ENCODE data around the gene BEAN1.
"Not testable (repeated sequence)": the region's sequence is repeated elsewhere in the genome, so short reads cannot be mapped to it uniquely, and the experiment has no call there.

Gene BEAN1

GRCh38 chr16:66484453-66485213 is 57.5 kb downstream of the BEAN1 start:
- no peak for DNase-seq (ENCODE audit: low read depth, low spot score)

DNA sequence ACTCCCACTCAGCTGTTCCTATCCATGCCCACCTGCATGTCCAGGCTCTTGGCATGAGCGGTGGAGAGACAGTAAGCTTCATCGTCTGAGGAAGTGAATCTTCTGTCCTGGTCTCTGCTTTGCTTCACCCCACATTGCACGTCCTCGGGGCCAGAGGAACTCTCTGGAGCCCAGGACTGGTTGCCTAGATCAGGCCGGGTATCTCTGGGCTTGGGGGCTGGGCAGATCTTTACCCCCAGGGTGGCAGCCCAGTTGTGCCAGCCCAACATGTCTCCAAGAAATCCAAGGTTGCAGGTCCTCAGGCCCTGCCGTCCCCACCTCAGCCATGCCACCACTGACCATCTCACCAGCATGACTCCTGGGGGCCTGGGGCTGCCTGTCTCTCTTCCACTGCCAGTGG is 58.3 kb downstream of the BEAN1 start:
- DNase-seq (ENCODE audit: low read depth, low spot score) = no peak

GRCh38 chr16:66486199-66486772 is 59.2 kb downstream of the BEAN1 start:
- no peak for DNase-seq (ENCODE audit: low read depth, low spot score)

DNA sequence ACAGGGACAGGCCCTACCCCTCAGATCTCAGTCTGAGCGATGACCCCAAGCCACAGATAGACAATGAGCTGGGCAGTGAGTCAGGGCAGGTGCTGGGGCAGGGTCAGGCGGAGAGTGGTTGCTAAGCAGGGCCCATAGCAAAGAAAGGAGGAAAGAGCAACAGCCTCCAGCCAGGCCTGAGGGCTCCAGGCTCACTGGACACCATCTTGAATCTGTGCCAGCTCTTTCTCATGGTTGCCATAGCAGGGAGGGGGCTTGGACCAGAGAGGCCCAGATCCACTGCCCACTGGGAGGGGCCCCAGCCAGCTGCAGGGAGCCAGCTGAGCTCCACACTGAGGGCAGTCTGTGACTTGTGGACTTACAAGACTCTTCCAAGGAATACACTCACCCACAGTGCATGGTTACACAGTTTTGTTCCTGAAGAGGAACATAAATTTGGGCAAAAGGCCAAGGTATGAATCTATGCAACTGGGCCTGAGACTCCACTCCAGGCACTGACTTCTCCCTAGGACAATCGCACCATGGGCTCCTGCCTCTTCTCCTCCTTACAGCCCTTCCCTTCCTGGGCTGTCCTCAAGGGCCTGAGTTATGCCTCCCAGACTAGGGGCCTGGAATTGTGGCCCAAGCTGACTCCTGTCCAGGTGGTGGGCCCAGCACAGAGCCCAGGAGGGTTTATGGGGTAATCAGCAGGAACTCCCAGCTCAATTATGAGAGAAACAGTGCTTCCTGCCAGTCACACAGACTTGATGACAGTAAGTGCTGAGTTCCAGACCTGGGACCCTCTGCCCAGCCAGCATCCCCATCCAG is 59.9 kb downstream of the BEAN1 start:
- DNase-seq (ENCODE audit: low read depth, low spot score) = no peak

DNA sequence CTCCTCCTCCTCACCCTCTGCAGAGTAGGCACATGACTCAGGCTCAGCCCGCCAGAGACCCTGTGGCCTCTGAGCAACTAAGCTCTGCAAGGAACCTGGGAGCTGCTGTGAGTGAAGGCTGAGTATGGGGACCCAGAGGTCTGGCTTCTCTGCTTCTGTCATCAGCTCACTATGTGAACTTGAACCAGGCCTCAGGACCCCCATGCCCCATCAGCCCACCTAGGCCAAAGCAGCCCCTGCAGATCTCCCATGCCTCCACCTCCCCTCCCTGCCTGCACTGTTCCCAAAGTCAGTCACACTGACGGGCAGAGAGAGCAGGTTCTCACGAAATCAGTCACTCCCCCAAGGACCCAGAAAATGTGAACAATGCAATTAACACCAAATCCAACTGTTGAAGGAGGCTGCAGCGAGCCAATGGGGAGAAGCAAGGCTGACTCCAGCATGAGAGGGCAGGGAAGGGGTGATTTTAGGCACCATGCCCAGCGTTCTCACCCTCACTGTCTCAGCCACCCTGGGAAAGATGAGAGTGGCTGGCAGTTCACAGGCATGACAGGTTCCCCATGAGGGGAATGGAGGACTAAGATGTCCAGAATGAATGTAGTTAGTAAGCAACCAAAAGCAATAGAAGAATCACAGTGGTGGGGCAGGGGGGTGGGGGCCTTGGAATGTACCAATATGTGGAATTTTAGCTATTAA is 60.6 kb downstream of the BEAN1 start:
- no peak for DNase-seq (ENCODE audit: low read depth, low spot score)

GRCh38 chr16:66488505-66488904 is 61.4 kb downstream of the BEAN1 start:
- no peak for DNase-seq (ENCODE audit: low read depth, low spot score)

DNA sequence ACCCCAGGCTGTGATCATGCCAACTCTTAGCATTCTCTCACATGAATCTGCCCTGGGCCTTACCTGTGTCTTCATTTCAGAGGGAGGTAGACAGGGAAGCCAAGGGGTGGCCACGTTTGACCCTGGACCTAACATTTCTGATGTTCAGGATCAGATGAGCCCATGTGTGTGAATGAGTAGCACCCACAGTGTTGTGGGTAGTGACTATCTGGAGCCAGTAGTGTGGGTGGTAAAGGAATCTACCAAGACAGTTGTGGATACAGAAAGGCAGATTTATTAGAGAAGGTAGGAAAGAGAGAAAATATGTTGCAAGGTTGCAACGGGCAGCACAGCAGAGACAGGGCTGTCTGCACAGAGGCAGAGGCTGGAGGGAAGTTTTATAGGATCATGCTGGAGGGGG is 62.3 kb downstream of the BEAN1 start:
- no peak for DNase-seq (ENCODE audit: low read depth, low spot score)

DNA sequence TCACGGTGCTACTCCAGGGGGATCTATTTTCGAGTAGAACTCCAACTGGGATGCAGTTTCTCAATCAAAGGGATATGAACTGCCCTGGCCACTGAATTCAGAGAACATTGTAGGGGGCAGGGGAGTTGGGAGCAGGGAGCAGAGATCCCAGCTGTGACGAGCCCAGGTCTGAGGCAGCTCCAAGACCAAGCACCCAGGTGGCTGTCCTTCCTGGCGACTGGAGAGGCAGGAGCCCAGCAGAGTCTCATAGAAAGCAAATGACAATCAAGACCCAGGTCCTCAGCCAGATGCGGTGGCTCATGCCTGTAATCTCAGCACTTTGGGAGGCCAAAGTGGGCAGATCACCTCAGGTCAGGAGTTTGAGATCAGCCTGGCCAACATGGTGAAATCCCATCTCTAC is 62.7 kb downstream of the BEAN1 start:
- DNase-seq (ENCODE audit: low read depth, low spot score) = no peak

DNA sequence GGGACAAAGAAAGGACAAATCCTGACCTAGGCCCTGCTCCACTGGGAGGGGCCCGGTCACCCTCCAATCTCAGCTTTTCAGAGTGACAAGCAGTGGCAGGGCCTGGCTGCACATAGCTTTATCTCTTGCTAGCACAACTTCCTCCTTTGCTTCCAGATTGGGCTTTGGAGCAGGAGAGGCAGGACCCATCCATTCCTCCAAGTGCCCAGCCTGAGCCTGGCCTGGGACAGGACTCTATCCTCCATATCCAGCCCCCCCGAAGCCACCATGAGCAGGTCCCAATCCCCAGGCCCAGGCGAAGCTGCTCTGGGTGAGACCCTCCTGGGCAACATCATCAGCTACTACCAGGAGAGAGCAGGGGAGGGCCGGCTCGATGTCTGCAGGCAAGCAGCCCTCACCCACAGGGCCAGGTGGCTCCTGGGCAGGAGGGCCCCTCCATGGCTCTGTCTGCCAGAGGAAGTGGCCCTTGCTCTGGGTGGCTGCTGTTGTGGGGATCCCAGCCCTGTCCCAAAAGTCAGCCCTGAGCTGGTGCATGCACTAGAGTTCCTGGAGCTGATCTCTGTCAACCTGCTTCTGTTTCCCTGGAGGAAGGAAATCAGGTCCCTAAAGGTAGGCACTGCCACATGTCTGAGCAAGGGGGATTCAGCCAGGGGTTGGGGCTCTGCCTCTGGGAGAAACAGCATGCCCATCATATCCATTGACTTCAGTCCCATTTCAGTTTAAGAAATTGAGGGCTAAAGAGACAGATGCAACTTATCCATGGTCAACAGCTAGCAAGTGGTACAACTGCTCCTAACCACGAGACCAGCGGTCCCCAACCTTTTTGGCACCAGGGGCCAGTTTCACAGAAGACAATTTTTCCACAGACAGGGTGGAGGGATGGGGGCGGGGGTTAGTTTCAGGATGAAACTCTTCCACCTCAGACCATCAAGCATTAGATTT is 64.0 kb downstream of the BEAN1 start:
- DNase-seq (ENCODE audit: low read depth, low spot score) = no peak

- no peak for DNase-seq (ENCODE audit: low read depth, low spot score)
Measured at GRCh38 chr16:66491716-66492064, 64.6 kb downstream of the BEAN1 start.

DNA sequence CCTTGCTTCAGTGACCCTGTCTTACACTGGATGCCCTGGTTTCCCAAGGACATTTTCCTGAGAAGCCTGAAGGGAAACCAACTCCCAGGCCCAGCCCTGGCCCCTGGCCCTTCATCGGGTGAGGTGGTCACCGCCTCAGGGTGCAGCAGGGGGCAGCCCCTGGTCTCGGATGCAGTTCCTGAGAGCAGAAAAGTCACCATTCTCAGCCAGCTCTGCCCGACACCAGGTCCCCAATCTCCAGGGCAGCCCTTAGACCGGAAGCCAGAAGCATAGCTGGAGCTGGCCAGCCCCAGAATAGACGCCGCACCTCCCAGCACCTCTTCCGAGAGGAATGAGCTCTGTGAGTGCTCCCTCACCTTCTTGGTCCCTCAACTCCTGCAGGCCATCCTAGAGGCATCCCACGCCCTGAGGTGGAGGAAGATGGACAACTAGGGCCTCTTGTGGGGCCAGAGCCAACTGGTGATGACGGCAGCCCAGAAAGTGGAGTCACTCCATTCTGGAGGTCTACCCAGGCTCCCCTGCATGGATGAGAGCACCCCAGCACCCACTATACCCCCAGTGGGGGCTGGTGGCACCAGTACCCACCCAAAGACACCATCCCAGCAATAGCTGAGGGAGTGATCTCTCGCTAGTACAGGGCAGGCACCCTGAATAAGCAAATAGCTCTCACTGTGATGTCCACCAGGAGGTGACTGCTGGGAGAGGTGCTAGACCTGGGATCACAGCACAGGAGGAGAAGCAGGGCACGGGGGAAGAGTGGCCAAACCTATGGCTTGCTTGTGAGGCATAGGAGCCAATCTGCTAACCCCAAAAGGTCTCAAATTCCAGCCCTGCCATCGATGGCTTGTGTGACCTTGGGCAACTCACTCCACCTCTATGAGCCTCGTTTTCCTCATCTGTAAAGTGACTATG is 66.7 kb downstream of the BEAN1 start:
- no peak for DNase-seq (ENCODE audit: low read depth, low spot score)

DNA sequence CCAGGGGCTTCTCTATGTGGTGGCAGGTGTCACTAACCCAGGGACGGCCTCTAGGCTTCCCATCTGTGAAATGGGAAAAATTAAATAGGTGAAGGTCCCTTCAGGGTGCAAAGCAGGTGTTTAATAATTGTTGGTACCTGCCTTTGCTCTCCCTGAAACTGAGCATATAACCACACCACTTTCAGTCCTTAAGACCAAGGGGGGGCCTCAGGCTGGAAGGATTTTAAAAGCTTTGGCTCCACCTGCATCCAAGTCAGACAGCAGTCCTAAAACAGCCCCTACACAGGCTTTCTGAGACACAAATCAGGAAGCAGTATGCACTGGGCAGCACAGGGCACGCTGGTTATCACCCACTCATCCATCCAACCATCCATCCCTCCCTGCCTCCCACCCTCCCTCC is 67.8 kb downstream of the BEAN1 start:
- DNase-seq (ENCODE audit: low read depth, low spot score) = no peak

- no peak for DNase-seq (ENCODE audit: low read depth, low spot score)
Measured at GRCh38 chr16:66495440-66495839, 68.3 kb downstream of the BEAN1 start.

GRCh38 chr16:66496226-66496625 is 69.1 kb downstream of the BEAN1 start:
- not testable (repeated sequence) for DNase-seq (ENCODE audit: low read depth, low spot score)

GRCh38 chr16:66497921-66498320 is 70.8 kb downstream of the BEAN1 start:
- not testable (repeated sequence) for DNase-seq (ENCODE audit: low read depth, low spot score)

- DNase-seq (ENCODE audit: low read depth, low spot score) = not testable (repeated sequence)
Measured at GRCh38 chr16:66501563-66501962, 74.5 kb downstream of the BEAN1 start.

DNA sequence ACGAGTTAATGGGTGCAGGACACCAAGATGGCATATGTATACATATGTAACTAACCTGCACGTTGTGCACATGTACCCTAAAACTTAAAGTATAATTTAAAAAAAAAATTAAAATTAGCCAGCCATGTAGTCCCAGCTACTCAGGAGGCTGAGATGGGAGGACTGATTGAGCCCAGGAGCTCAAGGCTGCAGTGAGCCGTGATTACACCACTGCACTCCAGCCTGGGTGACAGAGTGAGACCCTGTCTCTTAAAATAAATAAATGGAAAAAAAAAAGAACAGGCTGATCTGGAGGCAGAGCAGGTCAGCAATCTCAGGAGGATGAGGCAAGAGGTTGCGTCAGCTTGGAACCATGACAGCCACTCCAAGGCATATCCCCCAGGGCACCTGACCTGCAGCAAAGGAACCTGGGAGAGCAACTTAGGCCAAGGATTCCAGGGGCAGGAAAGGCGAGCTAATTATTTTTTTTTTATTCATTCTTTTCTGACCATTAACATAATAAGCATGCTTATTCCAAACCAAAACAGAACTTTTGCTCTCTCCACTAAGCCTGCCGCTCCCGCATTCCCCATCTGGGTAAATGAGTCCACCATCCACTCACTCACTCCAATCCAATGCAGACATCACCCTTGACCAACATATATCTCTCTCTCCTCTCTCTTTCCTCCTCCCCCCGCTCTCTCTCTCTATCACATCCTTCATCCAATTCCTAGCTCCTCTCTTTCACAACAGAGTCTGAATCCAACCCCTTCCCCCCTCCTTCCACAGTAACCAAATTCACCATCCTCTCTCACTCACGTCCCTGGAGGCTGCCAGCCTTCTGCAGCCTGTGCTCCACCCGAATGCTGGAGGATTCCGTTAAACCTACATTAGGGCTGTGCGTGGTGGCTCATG is 75.2 kb downstream of the BEAN1 start:
- no peak for DNase-seq (ENCODE audit: low read depth, low spot score)

DNA sequence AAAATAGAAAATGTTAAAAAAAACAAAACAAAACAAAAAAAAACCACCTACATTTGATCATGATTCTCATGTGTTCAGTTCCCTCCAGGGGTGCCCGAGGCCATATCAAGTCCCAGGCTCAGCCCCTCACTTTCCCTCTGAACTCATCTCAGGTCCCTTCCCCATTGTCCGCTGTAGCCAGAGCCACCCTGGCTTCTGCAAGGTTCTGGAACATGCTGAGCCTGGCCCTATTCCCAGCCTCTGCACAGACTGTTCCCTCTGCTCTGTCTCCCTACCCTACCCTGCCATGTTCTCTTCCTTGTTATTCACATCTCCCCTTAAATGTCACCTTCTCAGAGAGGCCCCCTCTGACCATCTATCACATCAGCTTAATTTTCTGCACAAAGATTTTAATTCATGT is 75.9 kb downstream of the BEAN1 start:
- DNase-seq (ENCODE audit: low read depth, low spot score) = no peak

DNA sequence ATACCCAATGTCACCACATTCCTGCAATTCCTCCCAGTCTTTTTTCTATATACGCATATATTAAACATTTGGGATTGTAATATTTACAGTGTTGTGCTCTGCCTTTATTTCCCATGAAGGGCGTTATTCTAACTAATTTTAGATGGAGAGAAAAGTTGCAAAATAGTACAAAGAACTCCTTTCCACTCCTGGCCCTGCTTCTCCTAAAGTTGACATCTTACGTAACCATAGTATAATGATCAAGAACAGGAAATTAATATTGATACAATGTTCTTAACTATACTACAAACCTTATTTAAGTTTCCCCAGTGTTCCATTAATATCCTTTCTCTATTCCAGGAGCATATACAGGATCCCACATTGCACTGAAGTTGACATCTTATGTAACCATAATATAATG is 76.5 kb downstream of the BEAN1 start:
- no peak for DNase-seq (ENCODE audit: low read depth, low spot score)

Data from iPS DF 19.7 (cell line).